NCI-H2107 treated with DMSO at 0.1 percent for 48 hours (cell line): ENCODE data around the gene INHA.

Experiments
- DNase-seq: peaks from one replicate; lab custom pipeline; 2025; ENCODE audit not compliant: unreplicated experiment; lab: John Stamatoyannopoulos, UW

Gene INHA

DNA sequence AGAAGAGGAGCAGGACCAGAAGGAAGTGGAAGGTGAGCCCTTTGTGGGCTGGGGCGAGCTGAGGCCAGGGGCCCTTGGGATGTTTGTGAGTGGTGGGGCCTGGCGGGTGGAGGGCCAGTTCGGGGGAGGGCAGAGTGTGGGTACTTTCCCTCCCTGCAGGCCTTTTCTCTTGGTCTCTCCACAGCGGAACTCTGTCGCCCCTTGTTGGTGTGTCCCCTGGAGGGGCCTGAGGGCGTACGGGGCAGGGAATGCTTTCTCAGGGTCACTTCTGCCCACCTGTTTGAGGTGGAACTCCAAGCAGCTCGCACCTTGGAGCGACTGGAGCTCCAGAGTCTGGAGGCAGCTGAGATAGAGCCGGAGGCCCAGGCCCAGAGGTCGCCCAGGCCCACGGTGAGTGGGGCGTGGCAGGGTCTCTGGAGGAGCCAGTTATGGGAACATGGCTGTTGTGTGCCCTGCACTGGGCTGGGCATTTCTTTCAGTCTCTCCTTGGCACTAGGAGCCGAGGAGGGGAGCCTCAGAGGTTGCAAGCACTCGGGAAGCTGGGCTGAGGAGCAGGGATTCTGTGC, 36.4 kb downstream of the INHA start:
- DNase-seq = no peak

DNA sequence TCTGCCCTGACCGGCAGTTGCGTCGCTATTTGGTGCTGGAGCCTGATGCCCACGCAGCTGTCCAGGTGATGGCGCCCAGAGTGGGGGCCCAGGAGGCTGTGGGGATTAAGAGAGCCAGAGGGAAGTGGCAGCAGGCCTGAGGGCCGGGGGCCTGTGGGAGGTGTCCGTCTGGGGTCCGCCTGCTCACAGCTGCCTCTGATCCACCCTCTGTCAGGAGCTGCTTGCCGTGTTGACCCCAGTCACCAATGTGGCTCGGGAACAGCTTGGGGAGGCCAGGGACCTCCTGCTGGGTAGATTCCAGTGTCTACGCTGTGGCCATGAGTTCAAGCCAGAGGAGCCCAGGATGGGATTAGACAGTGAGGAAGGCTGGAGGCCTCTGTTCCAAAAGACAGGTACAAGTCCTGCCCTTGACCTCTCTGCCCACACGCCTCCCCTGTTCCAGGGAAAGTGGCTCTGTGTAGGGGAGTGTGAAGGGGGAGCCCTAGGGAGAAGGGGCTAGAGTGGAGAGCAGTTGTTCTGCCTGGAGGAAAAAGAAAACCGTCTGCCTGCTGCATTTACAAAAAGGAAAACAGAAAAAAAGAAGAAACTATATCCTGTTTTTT, 37.1 kb downstream of the INHA start:
- DNase-seq = no peak

DNA sequence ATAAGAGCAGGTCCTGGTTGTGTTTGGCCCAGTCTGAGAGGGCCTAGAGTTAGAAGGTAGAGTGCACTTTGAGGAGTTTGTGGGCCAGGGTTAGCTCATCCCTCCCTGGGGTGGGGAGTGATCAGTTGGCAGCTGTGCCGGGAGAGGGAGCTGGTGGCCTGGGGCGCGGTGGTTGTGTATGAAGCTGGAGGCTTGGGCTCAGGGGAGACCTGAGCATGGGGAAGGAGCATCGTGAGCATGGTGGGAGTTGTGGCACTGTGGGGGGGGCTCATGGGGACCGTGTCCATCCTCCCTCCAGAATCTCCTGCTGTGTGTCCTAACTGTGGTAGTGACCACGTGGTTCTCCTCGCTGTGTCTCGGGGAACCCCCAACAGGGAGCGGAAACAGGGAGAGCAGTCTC, 39.2 kb downstream of the INHA start:
- DNase-seq = no peak

- DNase-seq = peak; percentile 27
These were observed 39.9 kb downstream of the INHA start for GRCh38 chr2:219611866-219612576.

DNA sequence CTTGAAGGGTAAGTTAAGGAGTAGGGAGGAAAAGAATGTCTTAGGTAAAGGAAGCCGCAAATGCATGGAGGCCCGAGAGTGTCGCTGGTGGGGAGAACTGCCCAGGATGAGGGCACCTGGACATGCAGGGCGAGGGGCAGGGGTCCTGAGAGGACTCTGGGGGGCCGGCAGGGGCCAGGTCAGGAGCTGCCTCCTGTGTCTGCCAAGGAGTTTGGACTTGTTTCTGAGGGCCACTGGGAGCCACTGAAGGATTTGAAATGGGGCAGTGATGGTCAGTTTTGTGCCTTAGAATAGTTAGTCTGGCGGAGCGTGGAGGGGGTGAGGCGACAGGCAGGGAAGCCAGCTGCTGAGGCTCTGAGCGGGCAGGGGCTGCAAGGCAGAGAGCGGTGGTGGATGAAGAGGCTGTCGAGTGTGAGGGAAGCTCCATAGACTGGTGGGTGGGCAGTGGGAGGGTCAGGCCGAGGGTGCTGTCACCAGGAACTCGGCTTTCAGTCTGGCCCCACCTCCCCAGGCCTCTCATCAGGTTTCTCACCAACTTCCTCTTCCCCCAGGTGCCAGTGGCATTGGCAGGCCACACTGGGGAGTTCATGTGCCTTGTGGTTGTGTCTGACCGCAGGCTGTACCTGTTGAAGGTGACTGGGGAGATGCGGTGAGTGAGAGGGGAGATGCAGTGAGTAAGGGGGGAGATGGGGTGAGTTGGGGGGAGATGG, 40.6 kb downstream of the INHA start:
- peak; percentile 30 for DNase-seq

GRCh38 chr2:219613461-219614070, 41.5 kb downstream of the INHA start:
- no peak for DNase-seq

DNA sequence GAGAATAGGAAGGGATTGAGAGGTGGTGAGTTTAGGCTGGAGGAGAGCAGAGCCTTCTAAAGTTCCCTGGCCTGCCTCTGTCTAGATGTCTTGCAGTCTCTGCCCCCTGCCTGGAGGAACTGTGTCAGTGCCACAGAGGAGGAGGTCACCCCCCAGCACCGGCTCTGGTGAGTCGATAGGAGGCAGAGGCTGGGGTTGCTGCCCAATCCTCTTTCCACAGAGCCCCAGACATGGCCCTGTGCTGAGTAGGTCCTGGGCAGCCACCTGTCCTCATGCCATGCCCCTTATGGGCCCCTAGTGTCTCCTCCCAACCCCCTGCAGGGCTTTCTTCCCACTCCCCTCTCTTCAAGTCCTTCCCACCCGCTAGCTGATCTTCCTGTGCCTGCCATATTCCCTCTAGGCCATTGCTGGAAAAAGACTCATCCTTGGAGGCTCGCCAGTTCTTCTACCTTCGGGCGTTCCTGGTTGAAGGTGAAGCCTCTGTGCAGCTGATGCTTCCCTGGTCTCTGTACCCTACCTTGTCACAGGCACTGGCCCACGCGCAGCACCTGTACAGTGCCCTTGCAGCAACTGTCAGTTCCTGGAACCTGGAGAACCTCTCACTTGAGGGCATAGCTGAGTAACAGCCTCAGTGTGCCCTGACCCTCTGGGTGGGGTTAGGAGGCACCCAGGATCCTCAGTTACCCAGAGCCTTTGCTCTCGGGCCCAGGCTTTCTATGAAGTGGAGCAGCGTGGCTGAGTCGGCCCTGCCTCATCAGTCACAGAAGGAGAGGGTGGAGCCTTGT, 42.2 kb downstream of the INHA start:
- no peak for DNase-seq

- no peak for DNase-seq
These were observed 42.9 kb downstream of the INHA start for GRCh38 chr2:219615036-219615435.

DNA sequence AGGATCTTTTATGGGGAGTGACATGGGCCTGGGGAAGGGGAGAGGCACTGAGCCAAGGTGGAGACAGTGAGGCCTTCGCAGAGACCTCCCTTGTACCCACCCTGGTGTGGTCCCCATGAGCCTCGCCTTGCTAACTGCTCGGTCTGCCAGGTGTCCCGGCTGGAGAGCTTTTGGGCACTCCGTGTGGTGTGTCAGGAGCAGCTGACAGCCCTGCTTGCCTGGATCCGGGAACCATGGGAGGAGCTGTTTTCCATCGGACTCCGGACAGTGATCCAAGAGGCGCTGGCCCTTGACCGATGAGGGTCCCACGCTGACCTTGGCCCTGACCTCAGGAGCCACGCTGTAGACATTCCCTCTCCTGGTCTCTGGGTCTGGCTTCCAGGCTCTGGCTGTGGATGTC, 43.8 kb downstream of the INHA start:
- DNase-seq = no peak

DNA sequence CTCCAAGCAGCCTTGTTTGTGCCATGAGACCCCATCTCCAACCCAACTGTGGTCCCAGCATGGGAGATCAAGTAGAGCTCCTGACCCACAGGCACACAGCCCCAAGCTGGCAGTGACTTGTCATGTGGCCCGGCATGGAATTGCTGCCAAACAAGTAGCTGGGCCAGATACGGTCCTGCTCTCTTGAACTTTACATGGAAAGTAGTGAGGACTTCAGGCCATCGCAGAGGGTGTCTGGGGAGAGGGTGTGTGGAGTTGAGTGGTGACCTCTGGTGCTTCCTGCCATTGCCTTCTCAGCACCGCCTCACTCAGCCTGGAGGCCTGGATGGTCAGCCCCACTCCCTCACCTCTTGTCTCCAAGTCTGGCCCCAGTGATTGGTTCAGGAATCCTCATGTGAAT, 44.4 kb downstream of the INHA start:
- DNase-seq = no peak

- DNase-seq = no peak
These were observed 46.6 kb downstream of the INHA start for GRCh38 chr2:219618733-219619122.

GRCh38 chr2:219619235-219619634, 47.1 kb downstream of the INHA start:
- no peak for DNase-seq

DNA sequence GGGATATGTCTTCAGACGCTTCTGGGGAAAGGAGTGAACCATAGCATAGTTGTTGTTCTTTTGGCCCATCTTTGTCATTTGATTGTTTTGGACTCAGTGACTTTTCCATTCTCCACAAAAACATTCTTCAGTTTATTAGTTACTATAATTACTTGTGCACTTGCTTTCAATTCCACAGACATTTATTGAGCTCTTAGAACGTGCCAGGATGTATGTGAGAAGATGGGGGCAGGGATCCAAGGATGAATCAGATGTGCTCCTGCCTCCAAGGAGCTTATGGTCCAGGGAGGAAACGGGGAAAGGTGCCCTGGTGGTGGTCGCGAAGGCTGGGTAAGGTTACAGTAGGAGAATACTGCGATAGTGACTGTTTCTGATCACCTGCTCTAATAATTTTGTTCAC, 48.4 kb downstream of the INHA start:
- no peak for DNase-seq

DNA sequence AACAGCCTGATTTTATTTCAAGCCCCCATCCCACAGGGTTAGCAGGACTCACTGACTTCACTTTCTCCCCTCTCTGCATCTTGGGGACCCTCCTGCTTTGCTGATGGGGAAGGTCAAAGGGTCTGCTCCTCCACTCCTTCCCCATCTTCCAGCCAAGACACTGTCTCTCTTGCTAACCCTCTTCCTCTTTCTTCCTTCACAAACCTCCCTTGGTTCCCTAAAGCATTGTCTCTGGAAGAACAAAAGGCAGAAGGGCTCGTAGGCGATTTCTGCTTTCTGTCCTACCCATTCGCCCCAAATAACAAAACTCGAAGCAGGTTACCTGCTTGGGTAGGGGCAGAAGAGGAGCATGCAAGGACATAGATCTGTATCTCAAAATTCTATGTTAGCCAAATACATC, 49.8 kb downstream of the INHA start:
- DNase-seq = no peak

DNA sequence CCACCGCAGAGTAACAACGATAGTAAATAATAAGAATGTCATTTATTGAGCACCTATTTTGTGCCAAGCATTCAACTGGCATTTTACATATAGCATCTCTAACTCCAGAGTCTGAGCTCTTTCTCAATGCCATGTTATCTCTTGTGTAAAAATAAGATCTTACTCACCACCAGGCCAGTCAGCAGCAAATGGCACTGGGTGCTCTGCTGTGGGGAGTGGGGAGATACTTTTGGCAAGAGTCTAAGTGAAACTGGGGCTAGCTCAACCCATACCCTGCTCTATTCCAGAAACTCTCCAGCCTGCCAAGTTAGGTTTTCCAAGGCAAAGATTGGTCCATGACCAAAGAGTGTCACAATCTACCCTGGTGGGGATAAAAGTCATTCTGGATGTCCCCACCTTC, 50.4 kb downstream of the INHA start:
- DNase-seq = no peak

DNA sequence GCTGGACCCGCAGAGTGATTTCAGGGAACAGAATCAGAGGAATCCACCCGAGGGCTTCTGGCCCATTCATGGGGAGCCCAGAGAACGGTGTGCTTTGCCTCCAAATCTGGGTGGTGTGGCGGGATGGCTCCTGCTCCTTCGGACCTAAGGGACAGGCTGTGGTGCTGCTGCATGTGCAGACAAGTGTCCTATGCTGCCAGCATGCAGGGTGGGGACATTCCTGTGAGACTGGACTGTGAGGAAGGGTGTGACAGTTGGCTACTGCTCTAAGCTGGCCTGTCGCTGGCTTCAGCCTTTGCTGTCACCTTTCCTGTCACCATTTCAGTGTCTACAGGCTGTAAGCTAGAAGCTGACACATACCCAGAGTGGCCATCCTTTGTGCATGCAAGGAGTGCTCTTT, 52.5 kb downstream of the INHA start:
- no peak for DNase-seq

GRCh38 chr2:219625179-219625578, 53.1 kb downstream of the INHA start:
- no peak for DNase-seq
